HepG2 (cell line): ENCODE results near the gene RINL. TPM values are rescaled to one million over a fixed set of nuclear protein-coding genes. Genes with fewer than 3 reads are reported as not detected.

Source experiments
- ATAC-seq: fragments of 200-7000 bp; cut with Tn5 transposase; 3 replicates; pipeline ENCODE4 v1.9.1; 2020; ENCODE audit warnings: mild to moderate bottlenecking, moderate library complexity
- BruUV-seq: library from RNA; stranded (reverse); fragments of 400-500 nt; replicated peaks from 2 replicates; lab custom pipeline; 2021; lab: Mats Ljungman, UMichigan
- CTCF ChIA-PET: fragments of 300-600 bp; formaldehyde crosslinking; extraction: SDS; loops from one replicate; lab custom pipeline; 2021; ENCODE audit warnings: low total read pairs, inconsistent platforms, low intra/inter-chr PET ratio; lab: Yijun Ruan, JAX
- POLR2A ChIA-PET: fragments of 350-600 bp; sonication (Branson Sonifier 250); formaldehyde crosslinking; loops from one replicate; lab custom pipeline; 2020; ENCODE audit warnings: antibody characterized with exemption, inconsistent platforms; lab: Yijun Ruan, JAX
- DNase-seq: peaks from one replicate; pipeline ENCODE4 v3.0.0-alpha.2; 2015; ENCODE audit warnings: low spot score
- FAIRE-seq: peaks from 3 replicates; lab custom pipeline; 2011; peaks lifted over from hg19 to GRCh38; lab: Jason Lieb, UNC
- H2AFZ ChIP-seq: one replicate; pipeline ENCODE4 v1.6.1; 2011; ENCODE audit warnings: low read length, inconsistent platforms
- H3K27ac ChIP-seq: fragments of 300-600 bp; 3 replicates; pipeline ENCODE4 v1.8.0; 2011; ENCODE audit warnings: mixed run types, mild to moderate bottlenecking, mixed read lengths, low read length, inconsistent platforms; ENCODE audit not compliant: insufficient read depth; ENCODE audit errors: extremely low read length
- H3K27me3 ChIP-seq, 2 experiments: fragments of 200-600 bp in 1 of 2; 2 replicates in 1 of 2; 3 replicates in 1 of 2; pipeline versions ENCODE4 v1.6.0 to v1.8.0; 2011; ENCODE audit warnings: low read length in 2 of 2, mild to moderate bottlenecking in 2 of 2, moderate library complexity in 2 of 2, inconsistent platforms in 1 of 2; ENCODE audit not compliant: insufficient read depth in 2 of 2, control insufficient read depth in 1 of 2
- H3K36me3 ChIP-seq, 2 experiments: fragments of 200-600 bp in 1 of 2; replicated peaks in 1 of 2; 2 replicates in 1 of 2; 3 replicates in 1 of 2; pipeline versions ENCODE4 v1.5.1 to v1.8.0; 2011; ENCODE audit warnings: low read length in 2 of 2, inconsistent platforms in 1 of 2; ENCODE audit not compliant: insufficient read depth in 2 of 2, control insufficient read depth in 1 of 2
- H3K4me1 ChIP-seq: 2 replicates; pipeline ENCODE4 v1.5.1; 2012; ENCODE audit warnings: low read length, inconsistent platforms; ENCODE audit not compliant: insufficient read depth
- H3K4me2 ChIP-seq: 2 replicates; pipeline ENCODE4 v1.6.0; 2011; ENCODE audit warnings: low read depth, low read length, inconsistent platforms
- H3K4me3 ChIP-seq, 3 experiments: fragments of 200-600 bp in 1 of 3; sonication (generic), shearing (Covaris generic) in 1 of 3; replicated peaks in 1 of 3; 2 replicates each; pipeline ENCODE4 v1.5.1; 2011 to 2016; ENCODE audit warnings: low read length in 3 of 3, inconsistent platforms in 2 of 3, low read depth in 2 of 3, mild to moderate bottlenecking in 2 of 3, control low read depth in 1 of 3, mixed read lengths in 1 of 3; ENCODE audit not compliant: insufficient read depth in 1 of 3
- H3K79me2 ChIP-seq: one replicate; pipeline ENCODE4 v1.6.1; 2011; ENCODE audit warnings: low read length, inconsistent platforms; ENCODE audit not compliant: insufficient read depth
- H3K9ac ChIP-seq: 2 replicates; pipeline ENCODE4 v1.6.0; 2011; ENCODE audit warnings: mild to moderate bottlenecking, low read depth, low read length, inconsistent platforms; ENCODE audit not compliant: insufficient read depth
- H3K9me3 ChIP-seq: 2 replicates; pipeline ENCODE4 v1.5.1; 2012; ENCODE audit warnings: mild to moderate bottlenecking, low read length
- H4K20me1 ChIP-seq: 2 replicates; pipeline ENCODE4 v1.6.0; 2011; ENCODE audit warnings: inconsistent platforms, mild to moderate bottlenecking, low read length, moderate library complexity; ENCODE audit not compliant: insufficient read depth
- MIER3 ChIP-seq: IDR thresholded peaks from 2 replicates; pipeline ENCODE4 v1.6.1; 2016; ENCODE audit warnings: missing compliant biosample characterization, borderline replicate concordance
- PLRG1 ChIP-seq: fragments of 450-650 bp; conservative IDR thresholded peaks from 2 replicates; pipeline ENCODE4 v1.6.1; 2016
- RAD21 ChIP-seq: fragments of 450-650 bp; formaldehyde crosslinking; IDR thresholded peaks from 2 replicates; pipeline ENCODE4 v1.5.0; 2020; ENCODE audit warnings: mild to moderate bottlenecking
- SMAD9 ChIP-seq: sonication (generic); formaldehyde crosslinking; IDR thresholded peaks from 2 replicates; pipeline ENCODE4 v1.5.1; 2020; ENCODE audit warnings: mild to moderate bottlenecking, missing genetic modification reagents
- TGIF2 ChIP-seq: IDR thresholded peaks from 2 replicates; pipeline ENCODE4 v1.6.1; 2016; ENCODE audit warnings: control low read depth, missing compliant biosample characterization
- ZNF180 ChIP-seq: sonication (generic); formaldehyde crosslinking; IDR thresholded peaks from 2 replicates; pipeline ENCODE4 v1.4.0; 2020; ENCODE audit warnings: low read depth, missing genetic modification reagents, borderline replicate concordance
- ZNF589 ChIP-seq: sonication (generic); formaldehyde crosslinking; conservative IDR thresholded peaks from 2 replicates; pipeline ENCODE4 v1.8.0; 2022; ENCODE audit warnings: mild to moderate bottlenecking, moderate library complexity, missing genetic modification reagents
- ZNF644 ChIP-seq: IDR thresholded peaks from 2 replicates; pipeline ENCODE4 v1.6.1; 2016; ENCODE audit warnings: low read depth
- ZNF883 ChIP-seq: sonication (generic); formaldehyde crosslinking; IDR thresholded peaks from 2 replicates; pipeline ENCODE4 v1.5.1; 2020; ENCODE audit warnings: mild to moderate bottlenecking, missing genetic modification reagents; ENCODE audit errors: not compliant biosample characterization
- ZSCAN29 ChIP-seq: sonication (generic); formaldehyde crosslinking; conservative IDR thresholded peaks from 2 replicates; pipeline ENCODE4 v1.4.0; 2020; ENCODE audit warnings: mild to moderate bottlenecking, missing genetic modification reagents
- ZZZ3 ChIP-seq: sonication (generic); formaldehyde crosslinking; IDR thresholded peaks from 2 replicates; pipeline ENCODE4 v1.4.0; 2020; ENCODE audit warnings: missing genetic modification reagents, mild to moderate bottlenecking, borderline replicate concordance
- WGBS: methylation state at CpG from one replicate; pipeline ENCODE4 v1.1.6; 2017; ENCODE audit warnings: low lambda C conversion rate; 5-methylcytosine and 5-hydroxymethylcytosine counted together
- in situ Hi-C: cut with HindIII; loops from 2 replicates; pipeline ENCODE4 v1.10.0; 2017; ENCODE audit warnings: low pct_unique_long_range_greater_than_20kb; ENCODE audit not compliant: extremely low pct_ligation_motif_present
- intact Hi-C: fragments of 100-400 bp; cut with micrococcal nuclease; formaldehyde crosslinking; loops from one replicate; pipeline ENCODE4 v1.10.0; 2022; ENCODE audit not compliant: unreplicated experiment
- polyA plus RNA-seq, 8 experiments: library from polyadenylated mRNA; depleted of rRNA in 3 of 8; stranded (reverse) in 7 of 8; unstranded in 1 of 8; fragments of >200 nt; fragmentation: Illumina TruSeq in 4 of 8; extraction: Trizol in 4 of 8; gene quantifications; 2 replicates each; pipeline versions ENCODE4 v1.2.1 to v1.2.3, GENCODE V29; 2011 to 2016; ENCODE audit warnings: low read depth in 4 of 8, missing spikeins in 1 of 8, mixed read lengths in 1 of 8; ENCODE audit not compliant: insufficient read depth in 1 of 8
- total RNA-seq, 5 experiments: library from RNA; depleted of rRNA; stranded (reverse); fragments of >200 nt; fragmentation: Illumina TruSeq; extraction: Trizol; gene quantifications; 2 replicates each; pipeline ENCODE4 v1.2.3, GENCODE V29; 2016; ENCODE audit warnings: low read depth in 1 of 5
- TF ChIP-seq, protein P1 (sequence below): sonication (generic); formaldehyde crosslinking; IDR thresholded peaks from one replicate; pipeline ENCODE4 v1.5.1; 2020; ENCODE audit warnings: mild to moderate bottlenecking, missing genetic modification reagents; ENCODE audit errors: not compliant biosample characterization
- TF ChIP-seq, protein P2 (sequence below): sonication (generic); formaldehyde crosslinking; IDR thresholded peaks from 2 replicates; pipeline ENCODE4 v1.4.0; 2020; ENCODE audit warnings: low read depth, mild to moderate bottlenecking, missing genetic modification reagents

The RINL gene
- total and polyA plus RNA-seq, 2 of the 13 experiments (the other 11 are each of a cell fraction or from before 2014, with no cell fraction given), result 11.4 to 18.0 TPM

DNA sequence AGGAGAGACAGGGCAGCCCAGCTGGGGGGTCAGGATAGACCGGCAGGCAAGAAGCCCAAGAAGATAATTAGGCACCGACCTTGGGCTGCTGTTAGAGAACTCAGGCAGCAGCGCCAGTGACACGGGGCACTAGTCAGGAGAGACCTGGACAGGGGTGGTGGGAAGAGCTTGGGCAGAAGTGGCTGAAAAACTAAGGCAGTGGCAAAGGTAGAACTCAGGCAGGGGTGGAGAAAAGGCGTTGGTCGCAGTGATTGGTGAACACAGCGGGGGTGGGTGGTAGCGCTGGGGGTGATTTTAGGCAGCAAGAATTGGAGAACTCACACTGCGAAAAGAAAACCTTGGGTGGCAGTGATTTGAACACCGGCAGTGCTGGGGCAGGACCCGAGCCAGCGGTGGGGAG is 29.6 kb upstream of the RINL start:
- CTCF ChIA-PET, result no interaction called here
- TF ChIP-seq SMAD9, result no peak
- TF ChIP-seq ZNF180 (CRISPR knock-in tag), result no peak
- no peak for TF ChIP-seq ZNF644 (CRISPR knock-in tag)
- TF ChIP-seq PLRG1, result no peak
- no peak for TF ChIP-seq ZNF883 (CRISPR knock-in tag)
- TF ChIP-seq, protein P1, sequence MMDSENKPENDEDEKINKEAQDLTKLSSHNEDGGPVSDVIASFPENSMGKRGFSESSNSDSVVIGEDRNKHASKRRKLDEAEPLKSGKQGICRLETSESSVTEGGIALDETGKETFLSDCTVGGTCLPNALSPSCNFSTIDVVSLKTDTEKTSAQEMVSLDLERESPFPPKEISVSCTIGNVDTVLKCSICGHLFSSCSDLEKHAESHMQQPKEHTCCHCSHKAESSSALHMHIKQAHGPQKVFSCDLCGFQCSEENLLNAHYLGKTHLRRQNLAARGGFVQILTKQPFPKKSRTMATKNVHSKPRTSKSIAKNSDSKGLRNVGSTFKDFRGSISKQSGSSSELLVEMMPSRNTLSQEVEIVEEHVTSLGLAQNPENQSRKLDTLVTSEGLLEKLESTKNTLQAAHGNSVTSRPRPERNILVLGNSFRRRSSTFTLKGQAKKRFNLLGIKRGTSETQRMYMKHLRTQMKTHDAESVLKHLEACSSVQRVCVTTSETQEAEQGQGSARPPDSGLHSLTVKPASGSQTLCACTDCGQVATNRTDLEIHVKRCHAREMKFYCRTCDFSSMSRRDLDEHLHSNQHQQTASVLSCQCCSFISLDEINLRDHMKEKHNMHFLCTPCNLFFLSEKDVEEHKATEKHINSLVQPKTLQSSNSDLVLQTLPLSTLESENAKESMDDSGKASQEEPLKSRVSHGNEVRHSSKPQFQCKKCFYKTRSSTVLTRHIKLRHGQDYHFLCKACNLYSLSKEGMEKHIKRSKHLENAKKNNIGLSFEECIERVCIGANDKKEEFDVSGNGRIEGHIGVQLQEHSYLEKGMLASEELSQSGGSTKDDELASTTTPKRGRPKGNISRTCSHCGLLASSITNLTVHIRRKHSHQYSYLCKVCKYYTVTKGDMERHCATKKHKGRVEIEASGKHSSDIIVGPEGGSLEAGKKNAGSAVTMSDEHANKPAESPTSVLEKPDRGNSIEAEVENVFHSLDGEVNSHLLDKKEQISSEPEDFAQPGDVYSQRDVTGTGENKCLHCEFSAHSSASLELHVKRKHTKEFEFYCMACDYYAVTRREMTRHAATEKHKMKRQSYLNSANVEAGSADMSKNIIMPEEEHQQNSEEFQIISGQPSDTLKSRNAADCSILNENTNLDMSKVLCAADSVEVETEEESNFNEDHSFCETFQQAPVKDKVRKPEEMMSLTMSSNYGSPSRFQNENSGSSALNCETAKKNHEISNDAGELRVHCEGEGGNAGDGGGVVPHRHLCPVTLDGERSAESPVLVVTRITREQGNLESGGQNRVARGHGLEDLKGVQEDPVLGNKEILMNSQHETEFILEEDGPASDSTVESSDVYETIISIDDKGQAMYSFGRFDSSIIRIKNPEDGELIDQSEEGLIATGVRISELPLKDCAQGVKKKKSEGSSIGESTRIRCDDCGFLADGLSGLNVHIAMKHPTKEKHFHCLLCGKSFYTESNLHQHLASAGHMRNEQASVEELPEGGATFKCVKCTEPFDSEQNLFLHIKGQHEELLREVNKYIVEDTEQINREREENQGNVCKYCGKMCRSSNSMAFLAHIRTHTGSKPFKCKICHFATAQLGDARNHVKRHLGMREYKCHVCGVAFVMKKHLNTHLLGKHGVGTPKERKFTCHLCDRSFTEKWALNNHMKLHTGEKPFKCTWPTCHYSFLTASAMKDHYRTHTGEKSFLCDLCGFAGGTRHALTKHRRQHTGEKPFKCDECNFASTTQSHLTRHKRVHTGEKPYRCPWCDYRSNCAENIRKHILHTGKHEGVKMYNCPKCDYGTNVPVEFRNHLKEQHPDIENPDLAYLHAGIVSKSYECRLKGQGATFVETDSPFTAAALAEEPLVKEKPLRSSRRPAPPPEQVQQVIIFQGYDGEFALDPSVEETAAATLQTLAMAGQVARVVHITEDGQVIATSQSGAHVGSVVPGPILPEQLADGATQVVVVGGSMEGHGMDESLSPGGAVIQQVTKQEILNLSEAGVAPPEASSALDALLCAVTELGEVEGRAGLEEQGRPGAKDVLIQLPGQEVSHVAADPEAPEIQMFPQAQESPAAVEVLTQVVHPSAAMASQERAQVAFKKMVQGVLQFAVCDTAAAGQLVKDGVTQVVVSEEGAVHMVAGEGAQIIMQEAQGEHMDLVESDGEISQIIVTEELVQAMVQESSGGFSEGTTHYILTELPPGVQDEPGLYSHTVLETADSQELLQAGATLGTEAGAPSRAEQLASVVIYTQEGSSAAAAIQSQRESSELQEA (CRISPR knock-in tag), result no peak
- TF ChIP-seq TGIF2 (CRISPR knock-in tag), result no peak
- no peak for TF ChIP-seq ZZZ3 (CRISPR knock-in tag)
- TF ChIP-seq ZNF589 (CRISPR knock-in tag), result no peak
- TF ChIP-seq, protein P2, sequence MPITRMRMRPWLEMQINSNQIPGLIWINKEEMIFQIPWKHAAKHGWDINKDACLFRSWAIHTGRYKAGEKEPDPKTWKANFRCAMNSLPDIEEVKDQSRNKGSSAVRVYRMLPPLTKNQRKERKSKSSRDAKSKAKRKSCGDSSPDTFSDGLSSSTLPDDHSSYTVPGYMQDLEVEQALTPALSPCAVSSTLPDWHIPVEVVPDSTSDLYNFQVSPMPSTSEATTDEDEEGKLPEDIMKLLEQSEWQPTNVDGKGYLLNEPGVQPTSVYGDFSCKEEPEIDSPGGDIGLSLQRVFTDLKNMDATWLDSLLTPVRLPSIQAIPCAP (CRISPR knock-in tag), result no peak
- TF ChIP-seq MIER3 (CRISPR knock-in tag), result no peak
- TF ChIP-seq ZSCAN29, result no peak
- no peak for TF ChIP-seq RAD21 (CRISPR knock-in tag)

More for the DNA sequence above, 29.6 kb upstream of the RINL start:
- Histone ChIP-seq H2AFZ (no peak overlapping the region), H3K4me1 (0 out of 2 replicates have a peak, but pooled peaks cover 10% of the 10 kb centered on the region), H3K27me3 (no peaks in the 10 kb centered on the region), H3K9ac (no peak overlapping the region), H3K79me2 (no peaks in the 10 kb centered on the region), H3K27ac (no peak overlapping the region), H3K4me2 (no peak overlapping the region), H3K4me3 (no peak overlapping the region), H3K9me3 (no peaks in the 10 kb centered on the region), H4K20me1 (no peaks in the 10 kb centered on the region), H3K36me3 (peaks cover 4 to 12% of the 10 kb centered on the region in 2 experiments; a peak in 3 of 5 replicates)
- in situ Hi-C loops, result loop anchor here (25.0 kb wide), 1 partner anchor 170 kb away; the partner anchor contains the start of gene CAPN12
- ATAC-seq (no peak), FAIRE-seq (no peak), DNase-seq (no peak)
- intact Hi-C loops, result no loop called here
- no TSS peak for BruUV-seq
- POLR2A ChIA-PET, result interaction anchor here (1.6 kb wide), 1 partner anchor 23 kb away, joined by 4 read pairs; the partner anchor contains the start of genes MRPS12 and SARS2
- 95% methylated on average over 12 of the region's 12 CpGs for WGBS
